ENCODE results near the gene RAPGEFL1. TPM values are rescaled to one million over a fixed set of nuclear protein-coding genes. Genes with fewer than 3 reads are reported as not detected.
"Not testable (repeated sequence)": the region's sequence is repeated elsewhere in the genome, so short reads cannot be mapped to it uniquely, and the experiment has no call there.

RAPGEFL1 gene
- total and polyA plus RNA-seq, 5 donors from 2014 or later, result 0.79 to 4.5 TPM; not detected in 3

DNA sequence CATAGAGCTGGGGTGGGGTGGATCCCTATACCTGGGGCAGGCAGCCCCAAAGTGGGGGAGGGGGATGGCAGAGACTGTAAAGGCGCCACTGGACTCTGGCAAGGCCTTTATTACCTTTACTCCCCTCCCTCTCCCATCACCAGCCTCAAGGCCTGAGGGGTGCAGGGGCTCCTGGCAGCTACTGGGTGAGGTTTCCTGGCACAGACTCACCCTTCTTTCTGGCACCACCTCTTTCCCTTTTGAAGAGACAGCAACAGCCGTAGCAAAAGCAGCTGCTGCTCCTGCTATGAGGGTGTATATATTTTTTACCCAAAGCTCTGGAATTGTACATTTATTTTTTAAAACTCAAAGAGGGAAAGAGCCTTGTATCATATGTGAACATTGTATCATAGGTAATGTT lies 17.6 kb downstream of the RAPGEFL1 start:
- Mint-ChIP-seq H3K4me3 (peak overlapping the region in 1 of 4 donors; percentile 71), H3K27ac (no peak overlapping the region), H3K27me3 (peaks cover 5% of the 10 kb centered on the region), H3K9me3 (peaks cover 0 to 1% (median 0%) of the 10 kb centered on the region in 7 donors), H3K4me1 (peaks cover 3 to 15% (median 6%) of the 10 kb centered on the region in 4 donors), H3K36me3 (no peaks in the 10 kb centered on the region)
- no peaks in the 10 kb centered on the region for H3K36me3 ChIP-seq (ENCODE audit: control insufficient read depth, insufficient read depth, low read length)
- H3K4me1 ChIP-seq (ENCODE audit: control insufficient read depth, insufficient read depth, low read length, poor library complexity, severe bottlenecking), result peaks cover 12% of the 10 kb centered on the region
- H3K4me3 ChIP-seq (ENCODE audit: low read depth, low read length), result no peak overlapping the region
- no peak for DNase-seq
- peaks cover 2% of the 10 kb centered on the region for H3K27me3 ChIP-seq (ENCODE audit: control insufficient read depth, insufficient read depth, low read length)
- no peaks in the 10 kb centered on the region for H3K9me3 ChIP-seq (ENCODE audit: control insufficient read depth in 2 of 2, low read length in 2 of 2)
- no peak overlapping the region for H3K27ac ChIP-seq (ENCODE audit: insufficient read depth, low read length, poor library complexity, severe bottlenecking)
- ATAC-seq (ENCODE audit: low read depth in 2 of 2), result no peak

DNA sequence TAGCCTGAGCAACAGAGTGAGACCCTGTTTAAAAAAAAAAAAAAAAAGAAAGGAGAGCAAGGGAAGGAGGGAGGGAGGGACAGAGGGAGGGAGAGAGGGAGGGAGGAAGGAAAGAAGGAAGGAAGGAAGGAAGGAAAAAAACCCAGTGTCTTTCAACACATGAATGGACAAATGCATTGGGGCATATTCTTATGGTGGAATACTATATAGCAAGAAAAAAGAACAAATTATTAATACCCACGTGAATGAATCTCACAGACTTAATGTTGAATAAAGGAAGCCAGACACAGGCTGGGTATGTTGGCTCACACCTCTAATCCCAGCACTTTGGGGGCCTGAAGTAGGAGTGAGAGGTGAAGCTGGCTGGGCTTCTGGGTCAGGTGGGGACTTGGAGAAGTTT lies 20.3 kb downstream of the RAPGEFL1 start:
- H3K27me3 ChIP-seq (ENCODE audit: control insufficient read depth, insufficient read depth, low read length), result peaks cover 2% of the 10 kb centered on the region
- Mint-ChIP-seq H3K4me1 (peaks cover 0 to 18% (median 5%) of the 10 kb centered on the region in 4 donors), H3K36me3 (no peaks in the 10 kb centered on the region), H3K27me3 (peaks cover 12% of the 10 kb centered on the region), H3K9me3 (peaks cover 0 to 1% (median 0%) of the 10 kb centered on the region in 7 donors), H3K4me3 (no peak overlapping the region), H3K27ac (no peak overlapping the region)
- H3K4me1 ChIP-seq (ENCODE audit: control insufficient read depth, insufficient read depth, low read length, poor library complexity, severe bottlenecking), result no peaks in the 10 kb centered on the region
- H3K4me3 ChIP-seq (ENCODE audit: low read depth, low read length), result no peak overlapping the region
- no peak overlapping the region for H3K27ac ChIP-seq (ENCODE audit: insufficient read depth, low read length, poor library complexity, severe bottlenecking)
- ATAC-seq (ENCODE audit: low read depth in 2 of 2) (no peak), DNase-seq (no peak)
- H3K36me3 ChIP-seq (ENCODE audit: control insufficient read depth, insufficient read depth, low read length), result no peaks in the 10 kb centered on the region
- H3K9me3 ChIP-seq (ENCODE audit: control insufficient read depth in 2 of 2, low read length in 2 of 2), result no peaks in the 10 kb centered on the region

DNA sequence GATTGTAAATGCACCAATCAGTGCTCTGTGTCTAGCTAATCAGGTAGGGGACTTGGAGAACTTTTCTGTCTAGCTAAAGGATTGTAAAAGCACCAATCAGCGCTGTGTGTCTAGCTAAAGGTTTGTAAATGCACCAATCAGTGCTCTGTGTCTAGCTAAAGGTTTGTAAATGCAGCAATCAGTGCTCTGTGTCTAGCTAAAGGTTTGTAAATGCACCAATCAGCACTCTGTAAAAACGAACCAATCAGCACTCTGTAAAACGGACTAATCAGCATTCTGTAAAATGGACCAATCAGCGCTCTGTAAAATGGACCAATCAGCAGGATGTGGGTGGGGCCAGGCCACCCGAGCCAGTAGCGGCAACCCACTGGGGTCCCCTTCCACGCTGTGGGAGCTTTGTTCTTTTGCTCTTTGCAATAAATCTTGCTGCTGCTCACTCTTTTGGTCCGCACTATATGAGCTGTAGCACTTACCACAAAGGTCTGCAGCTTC lies 20.7 kb downstream of the RAPGEFL1 start:
- H3K4me1 ChIP-seq (ENCODE audit: control insufficient read depth, insufficient read depth, low read length, poor library complexity, severe bottlenecking); H3K27me3 ChIP-seq (ENCODE audit: control insufficient read depth, insufficient read depth, low read length); H3K4me3 ChIP-seq (ENCODE audit: low read depth, low read length); H3K9me3 ChIP-seq (ENCODE audit: control insufficient read depth in 2 of 2, low read length in 2 of 2); H3K27ac ChIP-seq (ENCODE audit: insufficient read depth, low read length, poor library complexity, severe bottlenecking); H3K36me3 Mint-ChIP-seq; ATAC-seq (ENCODE audit: low read depth in 2 of 2); H3K9me3 Mint-ChIP-seq; H3K27ac Mint-ChIP-seq; H3K36me3 ChIP-seq (ENCODE audit: control insufficient read depth, insufficient read depth, low read length); DNase-seq: not testable (repeated sequence)
- H3K4me1 Mint-ChIP-seq, result peaks cover 0 to 18% (median 5%) of the 10 kb centered on the region in 4 donors
- H3K4me3 Mint-ChIP-seq, result peak overlapping the region in 2 of 4 donors; percentile 19 to 71
- H3K27me3 Mint-ChIP-seq, result peaks cover 14% of the 10 kb centered on the region

DNA sequence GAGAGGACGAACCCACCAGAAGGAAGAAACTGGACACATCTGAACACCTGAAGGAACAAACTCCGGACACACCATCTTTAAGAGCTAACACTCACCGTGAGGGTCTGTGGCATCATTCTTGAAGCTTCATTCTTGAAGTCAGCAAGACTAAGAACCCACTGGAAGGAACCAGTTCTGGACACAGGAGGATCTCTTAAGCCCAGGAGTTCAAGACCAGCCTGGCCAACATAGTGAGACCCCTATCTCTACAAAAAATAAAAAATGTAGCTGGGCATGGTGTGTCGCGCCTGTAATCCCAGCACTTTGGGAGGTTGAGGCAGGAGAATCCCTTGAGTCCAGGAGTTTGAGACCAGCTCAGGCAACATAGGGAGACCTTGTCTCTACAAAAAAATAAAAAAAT lies 21.3 kb downstream of the RAPGEFL1 start:
- Mint-ChIP-seq H3K4me1 (peaks cover 0 to 18% (median 5%) of the 10 kb centered on the region in 4 donors), H3K27ac (peak overlapping the region in 1 of 3 donors; percentile 56), H3K36me3 (no peaks in the 10 kb centered on the region), H3K9me3 (peaks cover 0 to 1% (median 0%) of the 10 kb centered on the region in 7 donors), H3K4me3 (peak overlapping the region in 2 of 4 donors; percentile 19 to 71), H3K27me3 (peaks cover 16% of the 10 kb centered on the region)
- DNase-seq (no peak), ATAC-seq (ENCODE audit: low read depth in 2 of 2) (no peak)
- H3K27ac ChIP-seq (ENCODE audit: insufficient read depth, low read length, poor library complexity, severe bottlenecking), result no peak overlapping the region
- H3K4me1 ChIP-seq (ENCODE audit: control insufficient read depth, insufficient read depth, low read length, poor library complexity, severe bottlenecking), result no peaks in the 10 kb centered on the region
- no peaks in the 10 kb centered on the region for H3K9me3 ChIP-seq (ENCODE audit: control insufficient read depth in 2 of 2, low read length in 2 of 2)
- H3K27me3 ChIP-seq (ENCODE audit: control insufficient read depth, insufficient read depth, low read length), result peaks cover 2% of the 10 kb centered on the region
- H3K36me3 ChIP-seq (ENCODE audit: control insufficient read depth, insufficient read depth, low read length), result no peaks in the 10 kb centered on the region
- no peak overlapping the region for H3K4me3 ChIP-seq (ENCODE audit: low read depth, low read length)

DNA sequence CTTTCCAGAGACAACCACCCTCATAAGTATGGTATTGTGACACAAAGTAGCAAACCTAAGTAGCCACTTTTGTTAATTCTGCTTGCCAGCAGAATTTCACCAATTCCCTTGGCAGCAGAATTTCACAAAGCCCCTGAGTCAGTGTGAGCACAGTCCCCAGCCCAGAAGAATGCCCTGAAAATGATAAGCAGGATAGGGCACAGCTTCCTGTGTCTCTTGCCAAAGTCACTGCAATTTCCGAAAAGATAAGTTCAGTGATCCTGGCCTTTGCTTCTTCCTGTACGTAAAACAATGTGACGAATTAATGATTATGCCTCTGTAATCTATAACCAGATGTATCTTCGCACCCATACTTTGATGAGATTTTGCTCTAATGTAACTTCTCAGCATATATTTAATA lies 25.9 kb downstream of the RAPGEFL1 start:
- H3K4me3 Mint-ChIP-seq, result no peak overlapping the region
- no peak for ATAC-seq (ENCODE audit: low read depth in 2 of 2)

DNA sequence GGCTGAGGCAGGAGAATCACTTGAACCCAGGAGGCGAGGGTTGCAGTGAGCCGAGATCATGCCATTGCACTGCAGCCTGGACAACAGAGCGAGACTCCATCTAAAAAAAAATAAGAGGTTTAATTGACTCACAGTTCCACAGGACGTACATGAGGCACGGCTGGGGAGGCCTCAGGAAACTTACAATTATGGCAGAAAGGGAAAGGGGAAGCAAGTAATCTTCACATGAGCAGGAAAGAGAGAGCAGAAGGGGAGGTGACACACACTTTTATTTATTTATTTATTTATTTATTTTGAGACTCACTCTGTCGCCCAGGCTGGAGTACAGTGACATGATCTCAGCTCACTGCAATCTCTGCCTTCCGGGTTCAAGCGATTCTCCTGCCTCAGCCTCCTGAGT lies 28.9 kb downstream of the RAPGEFL1 start:
- not testable (repeated sequence) for ATAC-seq (ENCODE audit: low read depth in 2 of 2); H3K36me3 Mint-ChIP-seq; H3K27ac Mint-ChIP-seq; H3K27me3 ChIP-seq (ENCODE audit: control insufficient read depth, insufficient read depth, low read length); H3K9me3 Mint-ChIP-seq; H3K4me3 Mint-ChIP-seq; H3K9me3 ChIP-seq (ENCODE audit: control insufficient read depth in 2 of 2, low read length in 2 of 2); H3K4me3 ChIP-seq (ENCODE audit: low read depth, low read length); H3K27ac ChIP-seq (ENCODE audit: insufficient read depth, low read length, poor library complexity, severe bottlenecking); H3K4me1 ChIP-seq (ENCODE audit: control insufficient read depth, insufficient read depth, low read length, poor library complexity, severe bottlenecking); H3K4me1 Mint-ChIP-seq; DNase-seq; H3K36me3 ChIP-seq (ENCODE audit: control insufficient read depth, insufficient read depth, low read length)
- H3K27me3 Mint-ChIP-seq, result peaks cover 22% of the 10 kb centered on the region

More for the DNA sequence above, 25.9 kb downstream of the RAPGEFL1 start:
- H3K4me3 ChIP-seq (ENCODE audit: low read depth, low read length), result no peak overlapping the region
- Mint-ChIP-seq H3K27ac (peak overlapping the region in 1 of 3 donors; percentile 69), H3K27me3 (peaks cover 18% of the 10 kb centered on the region), H3K9me3 (no peaks in the 10 kb centered on the region), H3K4me1 (peaks cover 0 to 13% (median 5%) of the 10 kb centered on the region in 4 donors), H3K36me3 (no peaks in the 10 kb centered on the region)
- no peak overlapping the region for H3K27ac ChIP-seq (ENCODE audit: insufficient read depth, low read length, poor library complexity, severe bottlenecking)
- no peak for DNase-seq
- no peaks in the 10 kb centered on the region for H3K4me1 ChIP-seq (ENCODE audit: control insufficient read depth, insufficient read depth, low read length, poor library complexity, severe bottlenecking)
- peaks cover 2% of the 10 kb centered on the region for H3K27me3 ChIP-seq (ENCODE audit: control insufficient read depth, insufficient read depth, low read length)
- H3K9me3 ChIP-seq (ENCODE audit: control insufficient read depth in 2 of 2, low read length in 2 of 2), result no peaks in the 10 kb centered on the region
- H3K36me3 ChIP-seq (ENCODE audit: control insufficient read depth, insufficient read depth, low read length), result no peaks in the 10 kb centered on the region

DNA sequence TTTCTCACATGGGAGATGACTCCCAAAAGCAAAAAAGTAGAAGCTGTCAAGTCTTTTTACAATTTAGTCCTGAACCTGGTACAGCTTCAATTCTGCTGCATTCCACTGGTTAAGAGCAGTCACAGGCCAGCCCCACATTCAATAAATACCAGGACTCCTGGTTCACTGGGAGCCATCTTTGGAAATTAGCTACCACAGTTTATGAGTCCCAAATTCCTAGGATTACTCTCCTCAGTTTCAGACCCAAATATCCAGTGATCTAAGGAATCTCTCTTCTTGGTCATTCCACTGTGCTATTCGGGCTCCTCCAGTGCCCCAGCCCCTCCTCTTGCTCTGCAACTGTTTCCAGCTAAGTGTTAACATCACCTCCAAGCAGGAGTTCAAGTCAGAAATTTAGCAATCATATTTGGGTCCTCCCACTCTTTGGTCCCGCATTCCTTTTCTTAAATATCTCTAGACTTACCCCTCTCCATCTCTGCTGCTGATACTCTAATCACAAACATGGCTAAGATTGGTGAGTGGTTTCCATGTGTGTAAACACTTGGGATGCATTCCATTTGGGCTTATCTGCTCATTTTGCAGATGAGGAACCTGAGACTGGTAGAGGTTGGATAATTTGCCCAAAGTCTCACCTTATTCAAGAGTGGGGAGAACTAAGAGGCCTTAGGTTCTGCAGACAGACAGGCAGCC lies 32.3 kb downstream of the RAPGEFL1 start:
- Mint-ChIP-seq H3K27me3 (peaks cover 10% of the 10 kb centered on the region), H3K4me3 (no peak overlapping the region), H3K9me3 (no peaks in the 10 kb centered on the region), H3K4me1 (no peaks in the 10 kb centered on the region), H3K36me3 (no peaks in the 10 kb centered on the region), H3K27ac (no peak overlapping the region)
- H3K36me3 ChIP-seq (ENCODE audit: control insufficient read depth, insufficient read depth, low read length), result no peaks in the 10 kb centered on the region
- DNase-seq (no peak), ATAC-seq (ENCODE audit: low read depth in 2 of 2) (no peak)
- no peaks in the 10 kb centered on the region for H3K4me1 ChIP-seq (ENCODE audit: control insufficient read depth, insufficient read depth, low read length, poor library complexity, severe bottlenecking)
- H3K27me3 ChIP-seq (ENCODE audit: control insufficient read depth, insufficient read depth, low read length), result peaks cover 3% of the 10 kb centered on the region
- H3K4me3 ChIP-seq (ENCODE audit: low read depth, low read length), result no peak overlapping the region
- H3K27ac ChIP-seq (ENCODE audit: insufficient read depth, low read length, poor library complexity, severe bottlenecking), result no peak overlapping the region
- no peaks in the 10 kb centered on the region for H3K9me3 ChIP-seq (ENCODE audit: control insufficient read depth in 2 of 2, low read length in 2 of 2)

DNA sequence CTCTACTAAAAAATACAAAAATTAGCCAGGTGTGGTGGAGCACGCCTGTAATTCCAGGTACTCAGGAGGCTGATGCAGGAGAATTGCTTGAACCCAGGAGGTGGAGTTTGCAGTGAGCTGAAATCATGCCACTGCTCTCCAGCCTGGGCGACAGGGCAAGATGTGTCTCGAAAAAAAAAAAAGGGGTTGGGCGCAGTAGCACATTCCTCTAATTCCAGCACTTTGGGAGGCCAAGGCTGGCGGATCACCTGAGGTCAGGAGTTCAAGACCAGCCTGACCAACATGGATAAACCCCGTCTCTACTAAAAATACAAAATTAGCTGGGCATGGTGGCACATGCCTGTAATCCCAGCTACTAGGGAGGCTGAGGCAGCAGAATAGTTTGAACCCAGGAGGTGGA lies 36.6 kb downstream of the RAPGEFL1 start:
- not testable (repeated sequence) for ATAC-seq (ENCODE audit: low read depth in 2 of 2)

More for the DNA sequence above, 36.6 kb downstream of the RAPGEFL1 start:
- not testable (repeated sequence) for H3K27ac Mint-ChIP-seq; H3K27me3 ChIP-seq (ENCODE audit: control insufficient read depth, insufficient read depth, low read length); H3K4me3 Mint-ChIP-seq; H3K4me1 ChIP-seq (ENCODE audit: control insufficient read depth, insufficient read depth, low read length, poor library complexity, severe bottlenecking); H3K4me3 ChIP-seq (ENCODE audit: low read depth, low read length); DNase-seq; H3K36me3 Mint-ChIP-seq; H3K27me3 Mint-ChIP-seq; H3K36me3 ChIP-seq (ENCODE audit: control insufficient read depth, insufficient read depth, low read length); H3K9me3 ChIP-seq (ENCODE audit: control insufficient read depth in 2 of 2, low read length in 2 of 2); H3K27ac ChIP-seq (ENCODE audit: insufficient read depth, low read length, poor library complexity, severe bottlenecking); H3K9me3 Mint-ChIP-seq
- H3K4me1 Mint-ChIP-seq, result peaks cover 0 to 13% (median 6%) of the 10 kb centered on the region in 4 donors
